GM19328 (cell line): ENCODE measurements around the gene CABCOCO1.
"Not testable (repeated sequence)": the region's sequence is repeated elsewhere in the genome, so short reads cannot be mapped to it uniquely, and the experiment has no call there.

ENCODE experiments used
- ATAC-seq: cut with Tn5 transposase; IDR thresholded peaks from one replicate; pipeline ENCODE4 v1.9.1; 2021; ENCODE audit warnings: mild to moderate bottlenecking, moderate library complexity; ENCODE audit not compliant: unreplicated experiment

The CABCOCO1 gene

GRCh38 chr10:61642150-61642571 is 20.6 kb upstream of the CABCOCO1 start:
- no peak for ATAC-seq

- ATAC-seq, result no peak
These were observed 20.1 kb upstream of the CABCOCO1 start for GRCh38 chr10:61642676-61643075.

- no peak for ATAC-seq
These were observed 19.4 kb upstream of the CABCOCO1 start for GRCh38 chr10:61643316-61643751.

GRCh38 chr10:61653699-61654098 is 9.0 kb upstream of the CABCOCO1 start:
- ATAC-seq, result no peak

- ATAC-seq, result no peak
These were observed 7.3 kb upstream of the CABCOCO1 start for GRCh38 chr10:61655335-61655851.

- ATAC-seq, result no peak
These were observed 737 bp downstream of the CABCOCO1 start for GRCh38 chr10:61663466-61663865.

GRCh38 chr10:61664985-61665384 is 2.3 kb downstream of the CABCOCO1 start:
- no peak for ATAC-seq

- no peak for ATAC-seq
These were observed 6.5 kb downstream of the CABCOCO1 start for GRCh38 chr10:61669161-61669725.

GRCh38 chr10:61669849-61670248 is 7.1 kb downstream of the CABCOCO1 start:
- no peak for ATAC-seq

- no peak for ATAC-seq
These were observed 10.6 kb downstream of the CABCOCO1 start for GRCh38 chr10:61673360-61673759.

- no peak for ATAC-seq
These were observed 19.6 kb downstream of the CABCOCO1 start for GRCh38 chr10:61682323-61682722.

GRCh38 chr10:61683319-61683718 is 20.6 kb downstream of the CABCOCO1 start:
- ATAC-seq, result no peak

- no peak for ATAC-seq
These were observed 22.3 kb downstream of the CABCOCO1 start for GRCh38 chr10:61684894-61685507.

GRCh38 chr10:61688551-61689308 is 26.0 kb downstream of the CABCOCO1 start:
- no peak for ATAC-seq

GRCh38 chr10:61691667-61692066 is 28.9 kb downstream of the CABCOCO1 start:
- not testable (repeated sequence) for ATAC-seq

GRCh38 chr10:61692447-61693010 is 29.8 kb downstream of the CABCOCO1 start:
- ATAC-seq, result no peak

GRCh38 chr10:61698968-61699655 is 36.4 kb downstream of the CABCOCO1 start:
- ATAC-seq, result no peak

GRCh38 chr10:61701055-61701705 is 38.5 kb downstream of the CABCOCO1 start:
- no peak for ATAC-seq

- ATAC-seq, result no peak
These were observed 39.0 kb downstream of the CABCOCO1 start for GRCh38 chr10:61701706-61702105.

GRCh38 chr10:61702584-61702983 is 39.9 kb downstream of the CABCOCO1 start:
- ATAC-seq, result no peak
